ENCODE data around the gene FOXC1. TPM values are rescaled to one million over a fixed set of nuclear protein-coding genes. Genes with fewer than 3 reads are reported as not detected.

The FOXC1 gene
- total RNA-seq, 1 donor from 2014 or later = 7.1 TPM

- Histone ChIP-seq H3K36me3 (no peaks in the 10 kb centered on the region), H3K27me3 (ENCODE audit: low read depth) (peaks cover 12% of the 10 kb centered on the region), H3K4me3 (no peak overlapping the region), H3K27ac (replicated peaks) (no peak overlapping the region), H3K4me1 (no peaks in the 10 kb centered on the region), H3K9me3 (replicated peaks) (no peaks in the 10 kb centered on the region)
- intact Hi-C loops (cut with micrococcal nuclease) = no loop called here
- no peak for DNase-seq
- TF ChIP-seq, protein P1, sequence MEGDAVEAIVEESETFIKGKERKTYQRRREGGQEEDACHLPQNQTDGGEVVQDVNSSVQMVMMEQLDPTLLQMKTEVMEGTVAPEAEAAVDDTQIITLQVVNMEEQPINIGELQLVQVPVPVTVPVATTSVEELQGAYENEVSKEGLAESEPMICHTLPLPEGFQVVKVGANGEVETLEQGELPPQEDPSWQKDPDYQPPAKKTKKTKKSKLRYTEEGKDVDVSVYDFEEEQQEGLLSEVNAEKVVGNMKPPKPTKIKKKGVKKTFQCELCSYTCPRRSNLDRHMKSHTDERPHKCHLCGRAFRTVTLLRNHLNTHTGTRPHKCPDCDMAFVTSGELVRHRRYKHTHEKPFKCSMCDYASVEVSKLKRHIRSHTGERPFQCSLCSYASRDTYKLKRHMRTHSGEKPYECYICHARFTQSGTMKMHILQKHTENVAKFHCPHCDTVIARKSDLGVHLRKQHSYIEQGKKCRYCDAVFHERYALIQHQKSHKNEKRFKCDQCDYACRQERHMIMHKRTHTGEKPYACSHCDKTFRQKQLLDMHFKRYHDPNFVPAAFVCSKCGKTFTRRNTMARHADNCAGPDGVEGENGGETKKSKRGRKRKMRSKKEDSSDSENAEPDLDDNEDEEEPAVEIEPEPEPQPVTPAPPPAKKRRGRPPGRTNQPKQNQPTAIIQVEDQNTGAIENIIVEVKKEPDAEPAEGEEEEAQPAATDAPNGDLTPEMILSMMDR (IDR thresholded peaks at IDR 0.05; ENCODE audit: borderline replicate concordance) = no peak
Measured at GRCh38 chr6:1585669-1586049, 24.1 kb upstream of the FOXC1 start.

GRCh38 chr6:1586256-1586655 is 23.5 kb upstream of the FOXC1 start:
- Histone ChIP-seq H3K4me3 (no peak overlapping the region), H3K27ac (replicated peaks) (no peak overlapping the region), H3K9me3 (replicated peaks) (no peaks in the 10 kb centered on the region), H3K36me3 (no peaks in the 10 kb centered on the region), H3K4me1 (no peaks in the 10 kb centered on the region), H3K27me3 (ENCODE audit: low read depth) (peaks cover 12% of the 10 kb centered on the region)
- TF ChIP-seq, protein P1 (IDR thresholded peaks at IDR 0.05; ENCODE audit: borderline replicate concordance) = no peak
- DNase-seq = no peak
- intact Hi-C loops (cut with micrococcal nuclease) = no loop called here

GRCh38 chr6:1586861-1587450 is 22.8 kb upstream of the FOXC1 start:
- intact Hi-C loops (cut with micrococcal nuclease) = no loop called here
- H3K36me3 ChIP-seq = no peaks in the 10 kb centered on the region

GRCh38 chr6:1587546-1587945 is 22.2 kb upstream of the FOXC1 start:
- no peaks in the 10 kb centered on the region for H3K9me3 ChIP-seq (replicated peaks)
- peaks cover 18% of the 10 kb centered on the region for H3K27me3 ChIP-seq (ENCODE audit: low read depth)
- no peak overlapping the region for H3K27ac ChIP-seq (replicated peaks)
- no peak overlapping the region for H3K4me3 ChIP-seq
- no peak for DNase-seq
- TF ChIP-seq, protein P1 (IDR thresholded peaks at IDR 0.05; ENCODE audit: borderline replicate concordance) = no peak
- no peaks in the 10 kb centered on the region for H3K4me1 ChIP-seq
- H3K36me3 ChIP-seq = no peaks in the 10 kb centered on the region
- intact Hi-C loops (cut with micrococcal nuclease) = no loop called here

More at GRCh38 chr6:1586861-1587450, 22.8 kb upstream of the FOXC1 start:
- Histone ChIP-seq H3K27me3 (ENCODE audit: low read depth) (peaks cover 16% of the 10 kb centered on the region), H3K4me3 (no peak overlapping the region), H3K9me3 (replicated peaks) (no peaks in the 10 kb centered on the region), H3K27ac (replicated peaks) (no peak overlapping the region), H3K4me1 (no peaks in the 10 kb centered on the region)
- no peak for DNase-seq
- TF ChIP-seq, protein P1 (IDR thresholded peaks at IDR 0.05; ENCODE audit: borderline replicate concordance) = no peak

- Histone ChIP-seq H3K27ac (replicated peaks) (no peak overlapping the region), H3K27me3 (ENCODE audit: low read depth) (peaks cover 22% of the 10 kb centered on the region), H3K36me3 (no peaks in the 10 kb centered on the region), H3K4me3 (no peak overlapping the region), H3K4me1 (no peaks in the 10 kb centered on the region), H3K9me3 (replicated peaks) (no peaks in the 10 kb centered on the region)
- TF ChIP-seq, protein P1 (IDR thresholded peaks at IDR 0.05; ENCODE audit: borderline replicate concordance) = no peak
- intact Hi-C loops (cut with micrococcal nuclease) = no loop called here
- no peak for DNase-seq
Measured at GRCh38 chr6:1587977-1588376, 21.7 kb upstream of the FOXC1 start.
